Measurements from ENCODE around the gene MAN2B1.

GRCh38 chr19:12639901-12640613 is 26.5 kb downstream of the MAN2B1 start:
- peak; percentile 89 for TF ChIP-seq CTCF (conservative IDR thresholded peaks at IDR 0.05; ENCODE audit: low read length)
- TF ChIP-seq EZH2phosphoT487 (IDR thresholded peaks at IDR 0.05; ENCODE audit: borderline replicate concordance), result no peak
